Endothelial cell of umbilical vein (primary cell): ENCODE measurements around the gene PNMA1. TPM values are rescaled to one million over a fixed set of nuclear protein-coding genes. Genes with fewer than 3 reads are reported as not detected.

Experiments
- BruUV-seq: library from RNA; stranded (reverse); fragments of 400-500 nt; replicated peaks from 2 replicates; lab custom pipeline; 2021; lab: Mats Ljungman, UMichigan
- CTCF ChIA-PET: fragments of 300-600, 350-600 bp; sonication (Branson Sonifier 250); formaldehyde crosslinking; loops from one replicate; lab custom pipeline; 2021; ENCODE audit warnings: antibody characterized with exemption, inconsistent platforms; lab: Charles Lee
- POLR2A ChIA-PET: fragments of 300-600, 350-600 bp; sonication (Branson Sonifier 250); formaldehyde crosslinking; loops from one replicate; lab custom pipeline; 2021; ENCODE audit warnings: antibody characterized with exemption, inconsistent platforms; lab: Charles Lee
- DNase-seq: peaks from one replicate; pipeline ENCODE4 v3.0.0-alpha.2; 2011; ENCODE audit warnings: low read depth, low spot score
- FAIRE-seq: peaks from 2 replicates; lab custom pipeline; 2011; peaks lifted over from hg19 to GRCh38; lab: Jason Lieb, UNC
- H2AFZ ChIP-seq: 2 replicates; pipeline ENCODE4 v1.6.0; 2012; ENCODE audit warnings: low read depth, low read length, control low read depth, inconsistent platforms
- H3K27ac ChIP-seq: 2 replicates; pipeline ENCODE4 v1.5.1; 2011; ENCODE audit warnings: low read depth, mild to moderate bottlenecking, control low read depth, low read length, moderate library complexity; ENCODE audit not compliant: insufficient read depth
- H3K27me3 ChIP-seq, 2 experiments: 2 replicates each; pipeline versions ENCODE4 v1.6.0 to v1.6.1; 2011; ENCODE audit warnings: low read length in 2 of 2, mixed read lengths in 1 of 2; ENCODE audit not compliant: control insufficient read depth in 2 of 2, insufficient read depth in 2 of 2
- H3K36me3 ChIP-seq, 2 experiments: 2 replicates in 1 of 2; 3 replicates in 1 of 2; pipeline ENCODE4 v1.5.1; 2011; ENCODE audit warnings: low read length in 2 of 2, mild to moderate bottlenecking in 1 of 2, moderate library complexity in 1 of 2; ENCODE audit not compliant: control insufficient read depth in 2 of 2, insufficient read depth in 2 of 2; ENCODE audit errors: extremely low read depth in 1 of 2
- H3K4me1 ChIP-seq: 3 replicates; pipeline ENCODE4 v1.5.1; 2011; ENCODE audit warnings: mild to moderate bottlenecking, low read length; ENCODE audit not compliant: control insufficient read depth, insufficient read depth; ENCODE audit errors: extremely low read depth
- H3K4me2 ChIP-seq: 2 replicates; pipeline ENCODE4 v1.6.1; 2011; ENCODE audit warnings: low read length, control low read depth, mixed read lengths; ENCODE audit not compliant: insufficient read depth
- H3K4me3 ChIP-seq, 3 experiments: fragments of 200-600 bp in 1 of 3; sonication (generic), shearing (Covaris generic) in 1 of 3; replicated peaks in 1 of 3; 2 replicates each; pipeline ENCODE4 v1.5.1; 2011 to 2016; ENCODE audit warnings: control low read depth in 3 of 3, low read length in 3 of 3, mild to moderate bottlenecking in 2 of 3, inconsistent platforms in 1 of 3, low read depth in 1 of 3, moderate library complexity in 1 of 3; ENCODE audit not compliant: insufficient read depth in 1 of 3
- H3K79me2 ChIP-seq: 2 replicates; pipeline ENCODE4 v1.6.0; 2012; ENCODE audit warnings: low read length, inconsistent platforms; ENCODE audit not compliant: control insufficient read depth, insufficient read depth
- H3K9ac ChIP-seq: replicated peaks from 2 replicates; pipeline ENCODE3; 2011; ENCODE audit warnings: low read length, control low read depth; ENCODE audit not compliant: insufficient read depth; ENCODE audit errors: extremely low read depth
- H3K9me1 ChIP-seq: replicated peaks from 3 replicates; pipeline ENCODE4 v1.6.0; 2011; ENCODE audit warnings: mild to moderate bottlenecking, low read length; ENCODE audit not compliant: control insufficient read depth, insufficient read depth; ENCODE audit errors: extremely low read depth
- H3K9me3 ChIP-seq: replicated peaks from 2 replicates; pipeline ENCODE4 v1.5.1; 2012; ENCODE audit warnings: low read length, inconsistent platforms; ENCODE audit not compliant: control insufficient read depth, insufficient read depth
- H4K20me1 ChIP-seq: replicated peaks from 2 replicates; pipeline ENCODE3; 2011; ENCODE audit warnings: mild to moderate bottlenecking, low read length; ENCODE audit not compliant: control insufficient read depth, insufficient read depth; ENCODE audit errors: extremely low read depth
- EZH2 ChIP-seq: IDR thresholded peaks from 2 replicates; pipeline ENCODE4 v1.6.1; 2012; ENCODE audit warnings: borderline replicate concordance, low read depth, mild to moderate bottlenecking, moderate library complexity, low read length, inconsistent platforms; ENCODE audit not compliant: severe bottlenecking
- FOS ChIP-seq: IDR thresholded peaks from 2 replicates; pipeline ENCODE4 v1.6.1; 2011; ENCODE audit warnings: mild to moderate bottlenecking, low read length, moderate library complexity, borderline replicate concordance; ENCODE audit not compliant: insufficient read depth
- GATA2 ChIP-seq: IDR thresholded peaks from 2 replicates; pipeline ENCODE4 v1.7.0; 2011; ENCODE audit warnings: low read depth, mild to moderate bottlenecking, moderate library complexity, mixed read lengths, low read length; ENCODE audit not compliant: insufficient read length, insufficient read depth
- JUN ChIP-seq: IDR thresholded peaks from 2 replicates; pipeline ENCODE4 v1.6.1; 2011; ENCODE audit warnings: borderline replicate concordance, low read depth; ENCODE audit not compliant: insufficient read length, insufficient read depth
- MYC ChIP-seq: IDR thresholded peaks from one replicate; pipeline ENCODE4 v1.6.1; 2011; ENCODE audit warnings: mild to moderate bottlenecking, low read depth, low read length
- POLR2A ChIP-seq: IDR thresholded peaks from 2 replicates; pipeline ENCODE4 v1.6.1; 2012; ENCODE audit warnings: low read depth, mild to moderate bottlenecking, control low read depth, low read length
- POLR2AphosphoS5 ChIP-seq: IDR thresholded peaks from 2 replicates; pipeline ENCODE4 v1.6.1; 2012; ENCODE audit warnings: low read depth, mild to moderate bottlenecking, control low read depth, low read length, moderate library complexity; ENCODE audit not compliant: insufficient read depth
- dilution Hi-C: fragments of 300-500 bp; cut with MboI; formaldehyde crosslinking; loops from one replicate; pipeline ENCODE4 v1.15.0; 2019; ENCODE audit warnings: low sequenced_read_pairs; ENCODE audit not compliant: extremely low pct_ligation_motif_present
- intact Hi-C: fragments of 100-400 bp; cut with micrococcal nuclease; formaldehyde crosslinking; loops from one replicate; pipeline ENCODE4 v1.10.0; 2022
- polyA plus RNA-seq, 4 experiments: library from polyadenylated mRNA; depleted of rRNA in 3 of 4; stranded (reverse) in 3 of 4; unstranded in 1 of 4; fragments of >200 nt; gene quantifications; 2 replicates each; pipeline versions ENCODE4 v1.2.1 to v1.2.3, GENCODE V29; 2011 to 2012; ENCODE audit warnings: missing spikeins in 1 of 4
- total RNA-seq: library from RNA; stranded (reverse); gene quantifications from 2 replicates; pipeline ENCODE4 v1.2.3, GENCODE V29; 2021
- TF ChIP-seq, protein P1 (sequence below): IDR thresholded peaks from 2 replicates; pipeline ENCODE4 v1.6.1; 2011; ENCODE audit not compliant: insufficient read depth, insufficient read length
- TF ChIP-seq, protein P2 (sequence below), 2 donors: IDR thresholded peaks; 1 replicate in 1 of 2; 2 replicates in 1 of 2; pipeline ENCODE4 v1.5.1; 2011; ENCODE audit warnings: low read length in 2 of 2, mild to moderate bottlenecking in 2 of 2, moderate library complexity in 2 of 2, control low read depth in 1 of 2, inconsistent platforms in 1 of 2, low read depth in 1 of 2; ENCODE audit not compliant: insufficient read depth in 1 of 2; ENCODE audit errors: extremely low read depth in 1 of 2

The PNMA1 gene
- total and polyA plus RNA-seq, 2 donors (not counting 3 experiments of a cell fraction or from before 2014, with no cell fraction given), result 29.8 to 82.6 TPM

DNA sequence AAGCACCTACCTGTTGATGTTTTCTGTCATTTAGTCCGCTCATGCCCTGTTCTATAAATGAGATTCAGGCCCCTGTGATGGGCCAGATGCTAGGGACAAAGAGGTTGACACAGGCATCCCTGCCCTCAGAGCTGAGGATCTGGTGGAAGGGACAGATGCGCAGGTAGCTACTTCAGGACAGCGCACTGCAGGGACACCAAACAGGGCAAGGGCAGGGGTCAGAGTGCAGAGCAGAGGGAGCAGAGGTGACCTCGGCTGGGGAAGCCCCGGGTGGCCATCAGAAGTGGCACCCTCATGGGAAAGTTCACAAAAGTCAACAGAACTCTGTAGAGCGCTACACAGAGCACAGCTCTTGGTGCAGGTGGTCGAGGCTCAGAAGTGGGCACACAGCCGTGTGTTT is 5.6 kb upstream of the PNMA1 start:
- Histone ChIP-seq H3K4me1 (peaks cover 26% of the 10 kb centered on the region), H4K20me1 (no peaks in the 10 kb centered on the region), H3K9ac (no peak overlapping the region), H3K27ac (no peak overlapping the region), H3K9me3 (no peaks in the 10 kb centered on the region), H3K4me2 (no peak overlapping the region), H2AFZ (no peak overlapping the region), H3K27me3 (no peaks in the 10 kb centered on the region), H3K4me3 (no peak overlapping the region), H3K79me2 (no peaks in the 10 kb centered on the region), H3K36me3 (peaks cover 33 to 35% of the 10 kb centered on the region in 2 experiments), H3K9me1 (no peaks in the 10 kb centered on the region)
- dilution Hi-C loops, result no loop called here
- no TSS peak for BruUV-seq
- intact Hi-C loops, result no loop called here
- ChIA-PET CTCF (interaction anchor here (1.6 kb wide), 1 partner anchor 9 kb away, joined by 7 read pairs; no protein-coding TSS in a partner anchor), POLR2A (no interaction called here)
- no peak for TF ChIP-seq EZH2
- no peak for TF ChIP-seq GATA2
- no peak for TF ChIP-seq MYC
- no peak for TF ChIP-seq POLR2AphosphoS5
- TF ChIP-seq, protein P1, sequence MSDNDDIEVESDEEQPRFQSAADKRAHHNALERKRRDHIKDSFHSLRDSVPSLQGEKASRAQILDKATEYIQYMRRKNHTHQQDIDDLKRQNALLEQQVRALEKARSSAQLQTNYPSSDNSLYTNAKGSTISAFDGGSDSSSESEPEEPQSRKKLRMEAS, result no peak
- no peak for TF ChIP-seq FOS
- TF ChIP-seq, protein P2, sequence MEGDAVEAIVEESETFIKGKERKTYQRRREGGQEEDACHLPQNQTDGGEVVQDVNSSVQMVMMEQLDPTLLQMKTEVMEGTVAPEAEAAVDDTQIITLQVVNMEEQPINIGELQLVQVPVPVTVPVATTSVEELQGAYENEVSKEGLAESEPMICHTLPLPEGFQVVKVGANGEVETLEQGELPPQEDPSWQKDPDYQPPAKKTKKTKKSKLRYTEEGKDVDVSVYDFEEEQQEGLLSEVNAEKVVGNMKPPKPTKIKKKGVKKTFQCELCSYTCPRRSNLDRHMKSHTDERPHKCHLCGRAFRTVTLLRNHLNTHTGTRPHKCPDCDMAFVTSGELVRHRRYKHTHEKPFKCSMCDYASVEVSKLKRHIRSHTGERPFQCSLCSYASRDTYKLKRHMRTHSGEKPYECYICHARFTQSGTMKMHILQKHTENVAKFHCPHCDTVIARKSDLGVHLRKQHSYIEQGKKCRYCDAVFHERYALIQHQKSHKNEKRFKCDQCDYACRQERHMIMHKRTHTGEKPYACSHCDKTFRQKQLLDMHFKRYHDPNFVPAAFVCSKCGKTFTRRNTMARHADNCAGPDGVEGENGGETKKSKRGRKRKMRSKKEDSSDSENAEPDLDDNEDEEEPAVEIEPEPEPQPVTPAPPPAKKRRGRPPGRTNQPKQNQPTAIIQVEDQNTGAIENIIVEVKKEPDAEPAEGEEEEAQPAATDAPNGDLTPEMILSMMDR (IDR thresholded peaks at IDR 0.05; ENCODE audit: extremely low read depth in 1 of 2, insufficient read depth in 1 of 2, low read depth in 1 of 2, low read length in 2 of 2), result no peak
- TF ChIP-seq JUN, result no peak
- no peak for TF ChIP-seq POLR2A
- DNase-seq, result no peak
- FAIRE-seq, result no peak
